GM20000 (cell line): ENCODE results near the gene SLC2A9.
A peak's percentile ranks its signal among the peaks of the same experiment; 100 is the strongest.

Experiments
- DNase-seq: peaks from one replicate; pipeline ENCODE4 v3.0.0; 2012; ENCODE audit warnings: low spot score
- CTCF ChIP-seq: IDR thresholded peaks from 2 replicates; pipeline ENCODE4 v1.5.1; 2012; ENCODE audit warnings: mild to moderate bottlenecking, control low read depth; ENCODE audit errors: extremely low read depth, missing control alignments

SLC2A9 gene

DNA sequence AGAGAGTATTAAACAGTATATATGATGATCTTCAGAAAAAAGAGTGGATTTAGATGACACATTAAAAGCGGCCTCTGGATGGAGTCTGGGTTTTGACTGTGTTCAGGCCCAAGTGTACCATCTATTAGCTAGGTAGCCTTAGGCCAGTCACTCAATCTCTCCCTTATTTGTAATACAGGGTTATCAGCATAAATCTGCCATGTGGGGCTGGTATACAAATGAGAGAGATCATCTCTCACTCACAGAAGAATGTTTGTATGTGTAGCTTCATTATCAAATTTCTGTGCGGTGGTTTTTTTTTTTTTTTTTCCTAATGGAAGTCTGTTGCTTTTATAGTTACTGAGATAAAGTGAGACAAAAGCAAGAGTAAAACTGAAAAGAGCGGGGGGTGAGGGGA is 12.7 kb downstream of the SLC2A9 start:
- DNase-seq = no peak

DNA sequence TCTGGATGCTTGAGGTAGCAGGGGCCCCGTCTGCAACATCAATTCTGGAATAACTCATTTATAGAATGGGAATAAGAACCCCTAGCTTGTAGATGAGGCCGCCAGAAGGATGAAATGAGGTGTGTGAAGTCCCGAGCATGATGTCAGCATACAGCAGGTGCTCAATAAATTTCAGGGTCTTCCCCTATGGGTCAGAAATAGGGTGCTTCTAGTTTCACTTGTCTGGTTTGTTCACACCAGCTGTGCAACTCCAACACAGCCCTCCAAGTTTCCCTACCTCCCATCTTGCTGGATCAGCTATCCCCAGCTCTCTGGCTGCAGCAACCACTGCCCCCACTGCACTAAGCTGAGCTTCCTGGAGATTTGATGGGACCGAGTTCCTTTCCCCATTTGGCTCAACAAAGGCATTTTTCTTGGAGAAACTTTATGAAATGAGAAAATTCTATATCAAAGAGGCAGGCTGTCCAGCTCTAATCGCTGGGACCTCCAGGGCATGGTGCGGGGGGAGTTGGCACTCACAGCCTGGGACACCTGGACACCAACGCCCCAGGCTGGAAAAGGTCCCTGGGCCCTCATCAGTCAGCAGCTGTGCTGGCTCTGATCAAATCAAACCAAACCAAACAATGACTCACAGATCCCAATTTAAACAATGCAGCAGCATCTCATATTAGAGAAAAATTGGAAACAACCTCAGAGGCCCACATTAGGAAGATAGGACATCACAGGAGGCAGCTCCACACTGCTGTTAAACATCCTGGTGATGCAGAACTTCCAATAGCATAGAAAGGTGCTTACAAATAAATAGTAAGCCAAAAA is 13.3 kb downstream of the SLC2A9 start:
- peak; percentile 52 for DNase-seq
- no peak for TF ChIP-seq CTCF

More for the DNA sequence above, 12.7 kb downstream of the SLC2A9 start:
- no peak for TF ChIP-seq CTCF

DNA sequence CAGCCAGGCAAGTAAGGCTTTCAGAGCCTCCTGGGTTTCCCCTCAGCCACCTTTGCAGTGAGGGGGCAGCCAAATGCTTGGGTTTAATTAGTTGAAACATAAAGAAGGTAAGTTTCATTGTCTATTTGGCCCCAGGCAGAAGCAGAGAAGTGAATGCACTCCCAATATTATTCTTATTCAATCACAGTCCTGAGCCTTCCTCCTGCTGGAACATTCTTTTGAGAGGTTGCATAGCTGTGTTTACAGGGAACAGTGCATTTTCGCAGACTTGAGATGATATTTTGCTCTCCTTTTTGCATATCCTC is 13.9 kb downstream of the SLC2A9 start:
- peak; percentile 63 for DNase-seq
- TF ChIP-seq CTCF = no peak

GRCh38 chr4:10006601-10007435 is 14.5 kb downstream of the SLC2A9 start:
- no peak for DNase-seq
- TF ChIP-seq CTCF = no peak

DNA sequence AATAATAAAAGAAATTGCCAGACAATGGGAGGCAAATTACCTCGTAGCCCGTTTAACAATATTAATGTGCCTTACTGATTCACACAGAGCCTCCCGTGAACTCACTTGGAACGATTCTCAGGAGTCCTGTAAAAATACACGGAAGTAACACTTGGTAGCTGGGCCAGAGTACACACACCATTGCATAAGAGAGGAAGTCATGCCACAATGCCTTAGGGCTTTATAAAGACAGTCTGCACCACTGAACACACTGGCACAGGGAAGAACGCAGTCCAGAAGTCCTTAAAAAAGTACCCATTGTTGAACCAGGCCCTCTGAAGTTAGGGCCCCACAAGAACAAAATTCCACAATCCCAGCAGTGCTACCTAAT is 15.1 kb downstream of the SLC2A9 start:
- DNase-seq = no peak
- TF ChIP-seq CTCF = no peak

GRCh38 chr4:10005632-10006031 is 15.7 kb downstream of the SLC2A9 start:
- DNase-seq = no peak
- TF ChIP-seq CTCF = no peak

GRCh38 chr4:10003666-10004065 is 17.6 kb downstream of the SLC2A9 start:
- TF ChIP-seq CTCF = no peak
- DNase-seq = no peak
